Retinal pigment epithelial cell (primary cell): ENCODE data around the gene HAS3.
"Not testable (repeated sequence)": the region's sequence is repeated elsewhere in the genome, so short reads cannot be mapped to it uniquely, and the experiment has no call there.

Experiments
- DNase-seq: peaks from one replicate; pipeline ENCODE4 v3.0.0-alpha.2; 2010; ENCODE audit warnings: low read depth
- H3K4me3 ChIP-seq: 2 replicates; pipeline ENCODE4 v1.5.1; 2011; ENCODE audit warnings: mild to moderate bottlenecking, low read length, control low read depth, moderate library complexity
- TF ChIP-seq, protein P1 (sequence below): conservative IDR thresholded peaks from 2 replicates; pipeline ENCODE4 v1.5.1; 2011; ENCODE audit warnings: low read depth, low read length, control low read depth, inconsistent platforms

The HAS3 gene

DNA sequence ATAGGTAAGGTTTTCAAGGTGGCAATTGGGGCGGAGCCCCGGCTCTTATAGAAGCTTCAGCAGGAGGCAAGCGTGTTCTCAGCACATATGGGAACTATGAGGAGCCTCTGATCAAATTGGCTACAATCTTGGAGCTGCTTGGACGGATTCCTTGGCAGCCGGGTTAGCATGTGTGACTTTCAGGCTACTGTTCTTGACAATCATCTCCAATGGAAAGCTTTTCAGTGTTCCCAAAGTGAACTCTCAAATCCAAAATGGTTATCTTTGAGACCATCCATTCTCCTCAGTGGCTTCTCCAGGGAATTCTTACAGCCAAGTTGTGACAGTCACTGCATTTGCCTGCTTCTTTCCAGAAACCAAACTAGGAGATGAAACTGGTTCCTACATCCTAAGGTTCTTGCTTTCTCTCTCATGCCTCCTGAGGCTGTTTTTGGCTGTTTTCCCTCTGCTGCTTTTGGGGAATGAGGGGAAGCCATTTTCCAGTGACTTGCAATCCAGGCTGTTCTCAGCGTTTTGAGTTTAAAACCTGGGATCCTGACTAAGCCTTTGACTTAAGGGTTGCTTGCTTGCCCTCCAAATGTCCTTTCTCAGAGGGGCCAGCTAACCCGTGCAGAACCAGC lies 10.9 kb downstream of the HAS3 start:
- DNase-seq: no peak
- TF ChIP-seq, protein P1, sequence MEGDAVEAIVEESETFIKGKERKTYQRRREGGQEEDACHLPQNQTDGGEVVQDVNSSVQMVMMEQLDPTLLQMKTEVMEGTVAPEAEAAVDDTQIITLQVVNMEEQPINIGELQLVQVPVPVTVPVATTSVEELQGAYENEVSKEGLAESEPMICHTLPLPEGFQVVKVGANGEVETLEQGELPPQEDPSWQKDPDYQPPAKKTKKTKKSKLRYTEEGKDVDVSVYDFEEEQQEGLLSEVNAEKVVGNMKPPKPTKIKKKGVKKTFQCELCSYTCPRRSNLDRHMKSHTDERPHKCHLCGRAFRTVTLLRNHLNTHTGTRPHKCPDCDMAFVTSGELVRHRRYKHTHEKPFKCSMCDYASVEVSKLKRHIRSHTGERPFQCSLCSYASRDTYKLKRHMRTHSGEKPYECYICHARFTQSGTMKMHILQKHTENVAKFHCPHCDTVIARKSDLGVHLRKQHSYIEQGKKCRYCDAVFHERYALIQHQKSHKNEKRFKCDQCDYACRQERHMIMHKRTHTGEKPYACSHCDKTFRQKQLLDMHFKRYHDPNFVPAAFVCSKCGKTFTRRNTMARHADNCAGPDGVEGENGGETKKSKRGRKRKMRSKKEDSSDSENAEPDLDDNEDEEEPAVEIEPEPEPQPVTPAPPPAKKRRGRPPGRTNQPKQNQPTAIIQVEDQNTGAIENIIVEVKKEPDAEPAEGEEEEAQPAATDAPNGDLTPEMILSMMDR: no peak
- H3K4me3 ChIP-seq: no peak overlapping the region

DNA sequence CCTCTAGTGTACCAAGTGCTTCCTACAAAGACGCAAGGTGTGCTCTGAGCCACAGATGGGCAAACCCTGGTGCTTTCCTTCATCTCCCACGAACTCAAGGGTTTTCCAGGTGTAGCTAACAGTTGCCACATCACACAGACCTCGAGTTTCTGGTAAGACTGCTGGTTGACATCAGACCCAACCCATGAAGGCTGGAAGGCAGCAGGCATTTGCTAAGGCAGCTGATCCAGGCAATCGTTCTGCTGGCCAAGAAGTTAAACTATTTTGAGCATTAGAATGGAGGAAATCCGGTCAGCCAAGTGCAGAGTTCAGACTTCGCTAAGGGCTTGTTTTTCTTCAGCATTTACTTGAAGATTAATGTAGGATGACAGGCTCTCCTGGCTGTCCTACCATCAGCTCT lies 11.5 kb downstream of the HAS3 start:
- DNase-seq: no peak
- no peak overlapping the region for H3K4me3 ChIP-seq
- TF ChIP-seq, protein P1: no peak

DNA sequence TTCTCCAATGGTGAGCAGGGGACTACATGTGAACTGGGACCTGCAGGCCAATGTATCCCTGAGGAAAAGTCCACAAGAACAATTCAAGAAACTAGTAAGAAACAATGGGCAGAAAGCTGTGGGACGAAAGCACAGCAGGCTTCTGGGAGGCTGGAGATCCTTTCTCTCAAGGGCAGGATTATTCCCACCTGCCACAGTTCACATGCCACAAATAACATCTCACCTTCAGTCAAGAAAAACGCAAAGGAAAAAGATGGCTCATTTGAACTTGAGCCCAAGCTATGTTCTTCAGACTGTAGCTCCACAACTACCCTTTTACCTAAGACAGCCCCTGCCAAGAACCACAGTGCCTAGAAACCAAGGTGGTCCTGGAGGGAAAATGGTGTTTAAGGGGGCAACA lies 13.0 kb downstream of the HAS3 start:
- TF ChIP-seq, protein P1: no peak
- DNase-seq: no peak
- no peak overlapping the region for H3K4me3 ChIP-seq

DNA sequence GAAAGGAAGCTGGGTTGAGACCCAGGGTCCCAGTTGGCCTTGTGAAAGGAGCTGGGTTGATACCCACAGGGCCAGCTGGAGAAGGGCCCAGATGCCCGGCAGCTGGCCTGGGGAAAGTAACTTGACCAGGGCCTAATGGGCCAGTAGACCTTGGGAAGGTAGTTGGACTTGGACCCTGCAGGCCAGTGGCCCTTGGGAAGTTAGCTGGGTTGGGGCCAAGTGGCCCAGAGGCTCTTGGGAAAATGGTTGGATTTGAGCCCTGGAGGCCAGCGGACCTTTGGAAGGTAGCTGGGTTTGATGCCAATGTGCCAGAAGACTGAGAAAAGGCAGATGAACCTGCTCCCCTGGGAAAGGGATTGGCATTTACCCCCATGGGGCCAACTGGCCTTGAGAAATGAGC lies 13.5 kb downstream of the HAS3 start:
- H3K4me3 ChIP-seq: no peak overlapping the region
- DNase-seq: no peak
- TF ChIP-seq, protein P1: no peak

DNA sequence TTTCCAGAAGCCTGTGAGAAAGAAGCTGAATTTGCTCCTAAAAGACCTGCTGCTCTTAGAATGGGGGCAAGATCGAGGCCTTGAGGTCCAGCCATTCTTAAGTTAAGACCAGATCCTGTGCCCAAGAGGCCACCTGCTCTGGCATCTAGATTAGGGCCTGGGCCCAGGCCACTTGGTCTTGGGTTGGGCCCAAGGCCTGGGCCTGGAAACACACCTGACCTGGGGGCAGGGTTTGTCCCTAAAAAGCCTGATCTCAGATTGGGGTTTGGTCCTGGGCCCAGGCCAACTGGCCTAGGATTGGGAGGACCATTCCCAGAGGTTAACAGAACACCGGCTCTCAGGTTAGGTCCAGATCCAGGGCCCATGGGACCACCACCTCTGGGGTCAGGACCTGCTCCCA lies 14.1 kb downstream of the HAS3 start:
- H3K4me3 ChIP-seq: no peak overlapping the region

DNA sequence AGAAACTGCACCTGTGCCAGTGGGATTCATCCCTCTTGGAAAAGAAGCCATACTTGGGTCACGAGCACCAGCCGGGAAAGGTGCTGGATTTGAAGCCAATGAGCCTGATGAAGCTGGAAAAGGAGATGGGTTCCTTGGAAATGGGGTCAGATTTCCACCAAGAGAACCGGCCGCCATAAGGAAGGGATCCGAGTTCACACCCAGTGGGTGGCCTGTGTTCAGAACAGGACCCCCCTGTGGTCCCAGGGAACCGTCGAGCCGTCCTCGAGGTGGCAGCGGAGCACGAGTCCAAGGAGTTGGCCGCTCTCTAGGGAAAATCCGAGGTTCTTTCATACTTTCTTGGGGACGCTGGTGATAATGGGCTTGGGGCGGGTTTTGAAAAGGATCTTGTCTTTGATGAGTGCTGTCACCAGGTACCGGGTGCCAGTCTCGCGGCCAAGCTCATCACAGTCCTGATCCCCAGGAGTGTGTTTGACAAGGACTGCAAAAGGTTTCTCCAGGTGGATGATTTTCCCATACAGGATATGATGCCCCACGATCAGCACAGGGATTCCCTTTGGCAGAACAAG lies 14.7 kb downstream of the HAS3 start:
- no peak for DNase-seq
- H3K4me3 ChIP-seq: no peak overlapping the region
- TF ChIP-seq, protein P1: no peak

More for the DNA sequence above, 14.1 kb downstream of the HAS3 start:
- DNase-seq: no peak
- TF ChIP-seq, protein P1: no peak

DNA sequence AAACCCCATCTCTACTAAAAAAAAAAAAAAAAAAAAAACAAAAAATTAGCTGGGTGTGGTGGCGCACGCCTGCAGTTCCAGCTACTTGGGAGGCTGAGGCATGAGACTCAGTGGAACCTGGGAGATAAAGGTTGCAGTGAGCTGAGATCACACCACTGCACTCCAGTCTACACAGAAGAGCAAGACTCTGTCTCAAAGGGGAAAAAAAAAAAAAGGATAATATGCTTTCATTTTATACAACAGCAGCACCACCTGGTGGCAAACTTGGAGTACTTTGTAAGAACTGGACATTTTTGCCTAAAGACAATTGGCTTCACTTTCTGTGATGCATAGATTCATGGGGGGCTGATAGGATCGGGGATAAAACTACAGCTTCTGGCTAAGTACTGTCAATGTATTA lies 18.5 kb downstream of the HAS3 start:
- TF ChIP-seq, protein P1: peak; percentile 68
- no peak for DNase-seq
- H3K4me3 ChIP-seq: no peak overlapping the region

DNA sequence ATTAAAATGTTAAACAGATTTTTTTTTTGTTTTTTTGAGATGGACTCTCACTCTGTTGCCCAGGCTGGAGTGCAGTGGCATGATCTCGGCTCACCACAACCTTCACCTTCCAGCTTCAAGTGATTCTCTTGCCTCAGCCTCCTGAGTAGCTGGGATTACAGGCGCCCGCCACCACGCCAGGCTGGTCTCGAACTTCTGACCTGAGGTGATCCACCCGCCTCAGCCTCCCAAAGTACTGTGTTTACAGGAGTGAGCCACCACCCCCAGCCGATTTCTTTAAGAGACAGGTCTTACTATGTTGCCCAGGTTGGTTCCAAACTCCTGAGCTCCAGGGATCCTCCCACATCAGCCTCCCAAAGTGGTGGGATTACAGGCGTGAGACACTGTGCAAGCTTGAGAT lies 19.0 kb downstream of the HAS3 start:
- DNase-seq, H3K4me3 ChIP-seq: not testable (repeated sequence)

DNA sequence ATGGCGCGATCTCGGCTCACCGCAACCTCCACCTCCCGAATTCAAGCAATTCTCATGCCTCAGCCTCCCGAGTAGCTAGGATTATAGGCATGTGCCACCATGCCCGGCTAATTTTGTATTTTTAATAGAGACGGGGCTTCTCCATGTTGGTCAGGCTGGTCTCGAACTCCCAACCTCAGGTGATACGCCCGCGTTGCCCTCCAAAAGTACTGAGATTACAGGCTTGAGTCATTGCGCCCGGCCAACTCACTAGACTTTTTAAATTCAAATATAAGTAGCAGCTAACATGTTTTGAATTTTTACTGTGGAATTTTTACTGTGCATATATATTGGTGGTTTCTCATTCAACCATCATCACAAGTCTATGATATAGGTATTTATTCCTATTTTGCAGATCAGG lies 19.5 kb downstream of the HAS3 start:
- DNase-seq, H3K4me3 ChIP-seq: not testable (repeated sequence)
